ENCODE measurements around the gene SERHL2. TPM values are rescaled to one million over a fixed set of nuclear protein-coding genes. Genes with fewer than 3 reads are reported as not detected.

Gene SERHL2
- polyA plus RNA-seq, 1 of the 3 experiments (the other 2 are of a cell fraction) = 3.1 TPM

GRCh38 chr22:42582987-42583386, 29.2 kb downstream of the SERHL2 start:
- H3K27ac ChIP-seq (ENCODE audit: low read depth in 2 of 2, low read length in 1 of 2) = no peak overlapping the region
- H3K27me3 ChIP-seq (ENCODE audit: insufficient read depth) = no peaks in the 10 kb centered on the region
- H3F3A ChIP-seq (replicated peaks; ENCODE audit: insufficient read depth) = no peaks in the 10 kb centered on the region
- no peak for TF ChIP-seq CHD2 (IDR thresholded peaks at IDR 0.05; ENCODE audit: low read length, partially characterized antibody)
- no peak for TF ChIP-seq NFIC (IDR thresholded peaks at IDR 0.05; ENCODE audit: borderline replicate concordance)
- no peak for TF ChIP-seq IRF3 (IDR thresholded peaks at IDR 0.05; ENCODE audit: low read depth, low read length)
- no peak for TF ChIP-seq USF1 (IDR thresholded peaks at IDR 0.05; ENCODE audit: borderline replicate concordance, low read depth)
- TF ChIP-seq RXRA (IDR thresholded peaks at IDR 0.05; ENCODE audit: borderline replicate concordance, low read depth) = no peak
- TF ChIP-seq ELF1 (IDR thresholded peaks at IDR 0.05) = no peak
- no peak for TF ChIP-seq TEAD4 (IDR thresholded peaks at IDR 0.05; ENCODE audit: borderline replicate concordance, insufficient read depth)
- TF ChIP-seq MXI1 (IDR thresholded peaks at IDR 0.05; ENCODE audit: low read depth, low read length) = no peak
- no peak for TF ChIP-seq MEF2A (IDR thresholded peaks at IDR 0.05; ENCODE audit: borderline replicate concordance, low read depth)
- TF ChIP-seq FOXJ3 (CRISPR knock-in tag; IDR thresholded peaks at IDR 0.05) = no peak
- TF ChIP-seq SMC3 (IDR thresholded peaks at IDR 0.05; ENCODE audit: low read depth, low read length) = no peak
- TF ChIP-seq EP300 (IDR thresholded peaks at IDR 0.05; ENCODE audit: borderline replicate concordance in 1 of 2, low read depth in 1 of 2, low read length in 1 of 2) = no peak
- TF ChIP-seq USF2 (IDR thresholded peaks at IDR 0.05; ENCODE audit: borderline replicate concordance, low read depth, low read length) = no peak
- no peak for TF ChIP-seq REST (IDR thresholded peaks at IDR 0.05; ENCODE audit: low read depth, low read length)
- TF ChIP-seq POLR2AphosphoS5 (IDR thresholded peaks at IDR 0.05; ENCODE audit: low read depth, low read length) = no peak
- no peak for TF ChIP-seq EZH2phosphoT487 (IDR thresholded peaks at IDR 0.05; ENCODE audit: borderline replicate concordance, low read depth)
- TF ChIP-seq FOXM1 (IDR thresholded peaks at IDR 0.05; ENCODE audit: low read depth) = no peak
- TF ChIP-seq PBX3 (IDR thresholded peaks at IDR 0.05) = no peak
- TF ChIP-seq TAF1 (IDR thresholded peaks at IDR 0.05; ENCODE audit: borderline replicate concordance, low read depth, low read length) = no peak
- no peak for TF ChIP-seq TCF12 (IDR thresholded peaks at IDR 0.05)
- H4K20me1 ChIP-seq (ENCODE audit: insufficient read depth) = no peaks in the 10 kb centered on the region
- no peak overlapping the region for H3K4me2 ChIP-seq
- H3K4me3 ChIP-seq (ENCODE audit: low read depth in 2 of 2, low read length in 1 of 2) = no peak overlapping the region
- no peak for DNase-seq
- H3K36me3 ChIP-seq (replicated peaks in 1 of 2; ENCODE audit: control insufficient read depth in 1 of 2, insufficient read depth in 2 of 2, low read length in 1 of 2) = peaks cover 0 to 21% of the 10 kb centered on the region in 2 experiments
- no peaks in the 10 kb centered on the region for H3K9me2 ChIP-seq
- CTCF ChIA-PET = no interaction called here
- no peaks in the 10 kb centered on the region for H3K9me3 ChIP-seq
- WGBS (ENCODE audit: low lambda C conversion rate) = 100% methylated on average over 1 of the region's 1 CpG
- H3K79me2 ChIP-seq (ENCODE audit: insufficient read depth) = no peaks in the 10 kb centered on the region
- no peaks in the 10 kb centered on the region; a peak in 1 of 4 replicates for H3K4me1 ChIP-seq (ENCODE audit: control insufficient read depth in 1 of 2, insufficient read depth in 2 of 2, low read depth in 1 of 2, low read length in 1 of 2)
- no peak overlapping the region for H2AFZ ChIP-seq (ENCODE audit: low read depth)
- POLR2A ChIA-PET = interaction anchor here (0.7 kb wide), 1 partner anchor 22 kb away, joined by 3 read pairs; no protein-coding TSS in a partner anchor
- no peak overlapping the region for H3K9ac ChIP-seq
